ENCODE measurements around the gene JMJD1C. TPM values are rescaled to one million over a fixed set of nuclear protein-coding genes. Genes with fewer than 3 reads are reported as not detected.

JMJD1C gene
- total RNA-seq, 1 donor from 2014 or later: 143 TPM

GRCh38 chr10:63129888-63130287 is 335.9 kb downstream of the JMJD1C start:
- no peaks in the 10 kb centered on the region for H3K27me3 ChIP-seq
- no peaks in the 10 kb centered on the region for H3K9me3 ChIP-seq (ENCODE audit: low read depth)
- H3K9me3 Mint-ChIP-seq: peaks cover 22% of the 10 kb centered on the region
- peaks cover 14% of the 10 kb centered on the region for H3K4me1 Mint-ChIP-seq
- no peak overlapping the region for H3K4me2 ChIP-seq
- H3K79me2 ChIP-seq (ENCODE audit: low read depth): peaks cover 16% of the 10 kb centered on the region
- peak; percentile 47 for DNase-seq (ENCODE audit: low spot score)
- peaks cover 4% of the 10 kb centered on the region for H4K20me1 ChIP-seq (ENCODE audit: low read depth)
- no peaks in the 10 kb centered on the region for H3K36me3 ChIP-seq
- peak overlapping the region; percentile 51 for H3K4me3 Mint-ChIP-seq
- no peak overlapping the region for H3K27ac Mint-ChIP-seq
- no peaks in the 10 kb centered on the region for H3K36me3 Mint-ChIP-seq
- H3K4me3 ChIP-seq: no peak overlapping the region
- H3K27ac ChIP-seq: no peak overlapping the region
- peaks cover 11% of the 10 kb centered on the region for H3F3A ChIP-seq (ENCODE audit: low read depth)
- peaks cover 9% of the 10 kb centered on the region for H3K4me1 ChIP-seq
- TF ChIP-seq EZH2 (IDR thresholded peaks at IDR 0.05): no peak
- no peak for TF ChIP-seq CTCF (IDR thresholded peaks at IDR 0.05)
- no peak for TF ChIP-seq EZH2phosphoT487 (IDR thresholded peaks at IDR 0.05)
- H3K27me3 Mint-ChIP-seq (ENCODE audit: insufficient read depth, low read depth): peaks cover 2% of the 10 kb centered on the region
- H2AFZ ChIP-seq (replicated peaks): no peak overlapping the region
- no peak overlapping the region for H3K9ac ChIP-seq

GRCh38 chr10:63128443-63128842 is 337.3 kb downstream of the JMJD1C start:
- no peaks in the 10 kb centered on the region for H3K4me1 ChIP-seq
- H3K27me3 Mint-ChIP-seq (ENCODE audit: insufficient read depth, low read depth): peaks cover 2% of the 10 kb centered on the region
- no peak overlapping the region for H3K27ac ChIP-seq
- H3K4me2 ChIP-seq: no peak overlapping the region
- no peak overlapping the region for H3K4me3 ChIP-seq
- H3F3A ChIP-seq (ENCODE audit: low read depth): peaks cover 8% of the 10 kb centered on the region
- no peak overlapping the region for H3K9ac ChIP-seq
- peaks cover 2% of the 10 kb centered on the region for H3K79me2 ChIP-seq (ENCODE audit: low read depth)
- no peak for DNase-seq (ENCODE audit: low spot score)
- no peaks in the 10 kb centered on the region for H3K36me3 ChIP-seq
- H3K4me1 Mint-ChIP-seq: peaks cover 13% of the 10 kb centered on the region
- peaks cover 27% of the 10 kb centered on the region for H3K9me3 Mint-ChIP-seq
- no peak overlapping the region for H3K4me3 Mint-ChIP-seq
- TF ChIP-seq CTCF (IDR thresholded peaks at IDR 0.05) (no peak), EZH2 (IDR thresholded peaks at IDR 0.05) (no peak), EZH2phosphoT487 (IDR thresholded peaks at IDR 0.05) (no peak)
- H3K36me3 Mint-ChIP-seq: no peaks in the 10 kb centered on the region
- H2AFZ ChIP-seq (replicated peaks): no peak overlapping the region
- no peaks in the 10 kb centered on the region for H3K27me3 ChIP-seq
- H4K20me1 ChIP-seq (ENCODE audit: low read depth): no peaks in the 10 kb centered on the region
- no peaks in the 10 kb centered on the region for H3K9me3 ChIP-seq (ENCODE audit: low read depth)
- H3K27ac Mint-ChIP-seq: no peak overlapping the region

- no peaks in the 10 kb centered on the region for H3K79me2 ChIP-seq (ENCODE audit: low read depth)
- H3F3A ChIP-seq (ENCODE audit: low read depth): no peaks in the 10 kb centered on the region
- no peak overlapping the region for H2AFZ ChIP-seq (replicated peaks)
- no peaks in the 10 kb centered on the region for H3K4me1 ChIP-seq
- peaks cover 9% of the 10 kb centered on the region for H3K4me1 Mint-ChIP-seq
- TF ChIP-seq CTCF (IDR thresholded peaks at IDR 0.05) (no peak), EZH2 (IDR thresholded peaks at IDR 0.05) (no peak)
- no peak overlapping the region for H3K4me3 ChIP-seq
- H3K36me3 Mint-ChIP-seq: no peaks in the 10 kb centered on the region
- H3K4me3 Mint-ChIP-seq: no peak overlapping the region
- H3K27me3 ChIP-seq: no peaks in the 10 kb centered on the region
- no peaks in the 10 kb centered on the region for H4K20me1 ChIP-seq (ENCODE audit: low read depth)
- H3K9ac ChIP-seq: no peak overlapping the region
- no peak overlapping the region for H3K27ac ChIP-seq
- H3K4me2 ChIP-seq: no peak overlapping the region
- peaks cover 5% of the 10 kb centered on the region for H3K27me3 Mint-ChIP-seq (ENCODE audit: insufficient read depth, low read depth)
- H3K9me3 ChIP-seq (ENCODE audit: low read depth): no peaks in the 10 kb centered on the region
- DNase-seq (ENCODE audit: low spot score): no peak
- H3K9me3 Mint-ChIP-seq: peaks cover 17% of the 10 kb centered on the region
- H3K36me3 ChIP-seq: no peaks in the 10 kb centered on the region
- no peak overlapping the region for H3K27ac Mint-ChIP-seq
Observed at GRCh38 chr10:63125459-63125858, 340.3 kb downstream of the JMJD1C start.
